Measurements from ENCODE around the gene NTN1.

Gene NTN1

GRCh38 chr17:9108146-9108545 lies 86.8 kb downstream of the NTN1 start:
- no peak overlapping the region for H2AFZ ChIP-seq (ENCODE audit: low read depth, low read length, severe bottlenecking)

GRCh38 chr17:9109933-9110332 lies 88.6 kb downstream of the NTN1 start:
- no peak overlapping the region for H3K27ac ChIP-seq (ENCODE audit: low read depth, low read length)
- H2AFZ ChIP-seq (ENCODE audit: low read depth, low read length, severe bottlenecking) = no peak overlapping the region
- no peak overlapping the region for H3K9ac ChIP-seq (ENCODE audit: low read length)
- H3K4me2 ChIP-seq (ENCODE audit: low read depth, low read length, poor library complexity, severe bottlenecking) = no peak overlapping the region
- no peaks in the 10 kb centered on the region for H3K9me2 ChIP-seq (replicated peaks; ENCODE audit: insufficient read depth, low read length)
- H4K20me1 ChIP-seq (ENCODE audit: low read depth, low read length) = no peaks in the 10 kb centered on the region
- no peaks in the 10 kb centered on the region for H3K27me3 ChIP-seq (ENCODE audit: low read length)
- no peak overlapping the region for H3K4me3 ChIP-seq (ENCODE audit: insufficient read depth, low read length, poor library complexity, severe bottlenecking)
- H3K9me3 ChIP-seq (ENCODE audit: insufficient read depth, low read length) = no peaks in the 10 kb centered on the region
- no peaks in the 10 kb centered on the region for H3K79me2 ChIP-seq (ENCODE audit: insufficient read depth, low read length)
- H3F3A ChIP-seq (ENCODE audit: insufficient read depth) = no peaks in the 10 kb centered on the region
- H3K36me3 ChIP-seq (ENCODE audit: low read length) = no peaks in the 10 kb centered on the region
- no peak for TF ChIP-seq EZH2phosphoT487 (conservative IDR thresholded peaks at IDR 0.05; ENCODE audit: low read length)
- TF ChIP-seq CTCF (IDR thresholded peaks at IDR 0.05; ENCODE audit: insufficient read depth, low read length, poor library complexity, severe bottlenecking) = no peak

More at GRCh38 chr17:9108146-9108545, 86.8 kb downstream of the NTN1 start:
- H3K79me2 ChIP-seq (ENCODE audit: insufficient read depth, low read length) = no peaks in the 10 kb centered on the region
- no peak overlapping the region for H3K4me2 ChIP-seq (ENCODE audit: low read depth, low read length, poor library complexity, severe bottlenecking)
- H3K9me3 ChIP-seq (ENCODE audit: insufficient read depth, low read length) = no peaks in the 10 kb centered on the region
- TF ChIP-seq EZH2phosphoT487 (conservative IDR thresholded peaks at IDR 0.05; ENCODE audit: low read length) (no peak), CTCF (IDR thresholded peaks at IDR 0.05; ENCODE audit: insufficient read depth, low read length, poor library complexity, severe bottlenecking) (no peak)
- H3K4me3 ChIP-seq (ENCODE audit: insufficient read depth, low read length, poor library complexity, severe bottlenecking) = no peak overlapping the region
- H3K36me3 ChIP-seq (ENCODE audit: low read length) = no peaks in the 10 kb centered on the region
- no peak overlapping the region for H3K27ac ChIP-seq (ENCODE audit: low read depth, low read length)
- no peaks in the 10 kb centered on the region for H3K9me2 ChIP-seq (replicated peaks; ENCODE audit: insufficient read depth, low read length)
- no peaks in the 10 kb centered on the region for H3F3A ChIP-seq (ENCODE audit: insufficient read depth)
- no peaks in the 10 kb centered on the region for H4K20me1 ChIP-seq (ENCODE audit: low read depth, low read length)
- H3K9ac ChIP-seq (ENCODE audit: low read length) = no peak overlapping the region
- no peaks in the 10 kb centered on the region for H3K27me3 ChIP-seq (ENCODE audit: low read length)

DNA sequence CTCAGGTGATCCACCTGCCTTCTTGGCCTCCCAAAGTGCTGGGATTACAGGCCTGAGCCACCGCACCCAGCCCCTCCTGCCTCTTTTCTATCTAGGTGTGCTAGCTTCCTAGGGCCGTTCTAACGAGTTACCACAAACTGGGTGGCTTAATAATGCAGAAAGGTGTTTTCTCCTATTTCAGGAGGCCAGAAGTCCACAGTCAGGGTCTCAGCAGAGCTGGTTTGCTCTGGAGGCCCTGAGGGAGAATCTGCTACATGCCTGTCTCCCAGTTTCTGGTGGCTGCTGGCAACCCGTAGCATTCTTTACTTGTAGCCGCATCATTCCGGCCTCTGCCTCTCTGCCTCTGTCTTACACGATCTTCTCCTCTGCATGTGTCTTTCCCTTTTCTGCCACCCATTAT lies 89.2 kb downstream of the NTN1 start:
- TF ChIP-seq EZH2phosphoT487 (conservative IDR thresholded peaks at IDR 0.05; ENCODE audit: low read length) (no peak), CTCF (IDR thresholded peaks at IDR 0.05; ENCODE audit: insufficient read depth, low read length, poor library complexity, severe bottlenecking) (no peak)
- no peaks in the 10 kb centered on the region for H3K36me3 ChIP-seq (ENCODE audit: low read length)
- H3K9me3 ChIP-seq (ENCODE audit: insufficient read depth, low read length) = no peaks in the 10 kb centered on the region
- H3K79me2 ChIP-seq (ENCODE audit: insufficient read depth, low read length) = no peaks in the 10 kb centered on the region
- H3K9ac ChIP-seq (ENCODE audit: low read length) = no peak overlapping the region
- no peak overlapping the region for H3K27ac ChIP-seq (ENCODE audit: low read depth, low read length)
- no peak overlapping the region for H3K4me2 ChIP-seq (ENCODE audit: low read depth, low read length, poor library complexity, severe bottlenecking)
- no peaks in the 10 kb centered on the region for H4K20me1 ChIP-seq (ENCODE audit: low read depth, low read length)
- H3K4me3 ChIP-seq (ENCODE audit: insufficient read depth, low read length, poor library complexity, severe bottlenecking) = no peak overlapping the region
- no peak overlapping the region for H2AFZ ChIP-seq (ENCODE audit: low read depth, low read length, severe bottlenecking)
- H3F3A ChIP-seq (ENCODE audit: insufficient read depth) = no peaks in the 10 kb centered on the region
- H3K9me2 ChIP-seq (replicated peaks; ENCODE audit: insufficient read depth, low read length) = no peaks in the 10 kb centered on the region
- no peaks in the 10 kb centered on the region for H3K27me3 ChIP-seq (ENCODE audit: low read length)

All from SU-DHL-6 (cell line).